HG02981 (cell line): ENCODE measurements around the gene CLCN6.

ENCODE experiments used
- ATAC-seq: cut with Tn5 transposase; IDR thresholded peaks from one replicate; pipeline ENCODE4 v1.9.1; 2021; ENCODE audit warnings: mild to moderate bottlenecking, moderate library complexity; ENCODE audit not compliant: unreplicated experiment

CLCN6 gene

DNA sequence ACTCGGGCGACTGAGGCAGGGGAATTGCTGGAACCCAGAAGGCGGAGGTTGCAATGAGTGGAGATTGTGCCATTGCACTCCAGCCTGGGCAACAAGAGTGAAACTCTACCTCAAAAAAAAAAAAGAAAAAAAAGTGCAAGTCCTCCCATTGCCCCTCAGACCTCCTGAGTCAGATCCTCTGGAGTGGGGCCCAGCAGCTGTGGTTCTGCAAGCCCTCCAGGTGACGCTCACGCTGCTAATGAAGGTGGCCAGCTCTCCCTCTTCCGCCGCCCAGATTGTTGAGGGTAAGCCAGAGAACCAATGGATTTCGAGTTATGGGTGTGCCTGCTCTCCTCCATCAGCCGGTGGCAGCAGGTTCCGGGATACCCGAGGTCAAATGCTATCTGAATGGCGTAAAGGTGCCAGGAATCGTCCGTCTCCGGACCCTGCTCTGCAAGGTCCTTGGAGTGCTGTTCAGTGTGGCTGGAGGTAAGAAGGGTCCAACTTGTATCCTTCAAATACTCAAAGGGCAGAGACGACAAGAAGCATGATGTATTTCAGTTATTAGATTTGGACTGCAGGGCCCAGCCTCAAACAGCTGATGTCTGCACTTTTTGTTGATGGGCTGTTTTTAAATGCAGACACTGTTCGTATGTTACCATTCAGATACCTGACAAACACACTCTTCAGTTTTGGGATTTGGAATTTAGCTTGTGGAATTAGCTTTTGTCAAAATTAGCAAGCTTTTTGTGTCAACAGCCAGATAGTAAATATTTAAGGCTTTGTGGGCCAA lies 17.6 kb downstream of the CLCN6 start:
- ATAC-seq: no peak

DNA sequence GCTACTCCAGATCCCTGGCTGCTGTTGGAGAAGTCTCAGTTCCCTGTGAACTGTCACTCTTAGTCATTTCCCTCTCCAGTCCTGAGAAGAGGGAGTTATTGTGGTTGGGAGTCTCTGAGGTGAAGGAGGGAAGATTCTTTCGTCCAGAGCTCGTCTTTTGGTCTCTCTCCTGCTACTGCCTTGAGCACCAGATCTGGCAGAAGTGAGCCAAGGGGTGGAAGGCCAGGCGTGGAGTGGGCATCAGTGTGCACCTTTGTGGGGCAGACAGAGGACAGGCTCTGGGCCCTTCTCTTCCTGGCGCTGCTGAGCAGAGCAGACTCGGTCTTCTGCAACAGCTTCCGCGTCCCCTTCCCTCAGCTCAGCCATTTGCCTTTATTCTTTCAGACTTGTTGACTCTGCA lies 19.1 kb downstream of the CLCN6 start:
- no peak for ATAC-seq

DNA sequence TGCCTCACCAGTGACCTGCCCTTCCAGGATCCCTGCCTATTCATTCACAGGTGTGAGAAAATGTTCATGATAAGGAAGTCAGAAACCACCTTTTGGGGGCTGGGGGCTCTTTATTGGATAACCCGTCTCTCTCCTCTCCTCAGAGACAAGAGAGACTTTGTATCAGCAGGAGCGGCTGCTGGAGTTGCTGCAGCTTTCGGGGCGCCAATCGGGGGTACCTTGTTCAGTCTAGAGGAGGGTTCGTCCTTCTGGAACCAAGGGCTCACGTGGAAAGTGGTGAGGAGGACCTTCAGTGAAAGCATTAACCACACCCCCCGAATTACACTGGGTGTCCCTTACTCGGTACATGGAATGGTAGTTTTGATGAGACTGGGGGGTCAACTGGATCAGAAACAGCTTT lies 21.0 kb downstream of the CLCN6 start:
- ATAC-seq: no peak

DNA sequence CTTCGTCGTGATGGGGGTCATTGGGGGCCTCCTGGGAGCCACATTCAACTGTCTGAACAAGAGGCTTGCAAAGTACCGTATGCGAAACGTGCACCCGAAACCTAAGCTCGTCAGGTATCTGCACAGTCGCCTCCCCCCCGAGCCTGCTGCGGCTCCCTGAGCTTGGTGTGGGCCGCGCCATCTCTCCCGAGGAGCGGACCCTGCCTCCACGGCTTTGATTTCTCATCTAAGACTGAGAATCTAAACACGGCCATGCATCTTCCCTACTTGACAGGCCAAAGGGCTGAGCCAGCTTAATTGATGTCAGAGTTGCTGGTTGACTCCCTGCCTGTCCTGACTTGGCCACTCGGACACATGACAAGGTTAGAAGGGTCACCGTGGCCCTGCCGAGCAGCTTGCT lies 22.5 kb downstream of the CLCN6 start:
- no peak for ATAC-seq

DNA sequence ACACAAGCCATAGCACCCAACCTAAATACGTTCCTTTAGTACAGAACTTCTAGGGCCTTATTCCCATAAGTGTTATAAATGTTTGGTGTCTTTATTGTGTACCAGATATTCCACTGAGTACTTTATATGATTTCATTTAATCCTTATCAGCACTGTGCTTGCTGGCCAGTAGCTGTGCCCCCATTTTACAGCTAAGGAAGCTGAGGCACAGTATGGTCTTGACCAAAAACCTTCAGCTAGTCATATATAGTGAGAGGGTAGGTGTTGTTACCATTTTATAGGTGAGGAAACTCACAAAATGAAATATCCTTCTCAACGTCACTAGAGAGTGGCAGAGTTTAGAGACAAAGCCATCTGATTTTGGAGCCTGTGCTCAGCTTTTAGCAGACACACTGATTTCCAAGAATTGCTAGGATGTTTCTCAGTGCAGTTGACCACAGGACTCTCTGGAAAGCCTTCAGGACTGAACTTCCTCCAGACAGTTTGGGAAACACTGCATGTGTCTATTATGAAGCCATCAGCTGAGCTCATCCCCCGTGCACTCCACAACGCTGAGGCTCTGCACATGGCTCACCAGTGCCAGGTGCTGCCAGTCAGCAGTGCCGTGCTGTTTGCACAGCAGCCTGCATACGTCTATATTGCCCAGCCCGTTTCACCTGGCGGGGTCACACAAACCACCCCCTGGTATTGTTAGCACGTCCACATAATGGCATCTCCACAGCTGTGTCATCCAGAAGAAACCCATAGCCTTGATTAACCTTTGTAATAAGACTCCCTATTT lies 26.1 kb downstream of the CLCN6 start:
- no peak for ATAC-seq

DNA sequence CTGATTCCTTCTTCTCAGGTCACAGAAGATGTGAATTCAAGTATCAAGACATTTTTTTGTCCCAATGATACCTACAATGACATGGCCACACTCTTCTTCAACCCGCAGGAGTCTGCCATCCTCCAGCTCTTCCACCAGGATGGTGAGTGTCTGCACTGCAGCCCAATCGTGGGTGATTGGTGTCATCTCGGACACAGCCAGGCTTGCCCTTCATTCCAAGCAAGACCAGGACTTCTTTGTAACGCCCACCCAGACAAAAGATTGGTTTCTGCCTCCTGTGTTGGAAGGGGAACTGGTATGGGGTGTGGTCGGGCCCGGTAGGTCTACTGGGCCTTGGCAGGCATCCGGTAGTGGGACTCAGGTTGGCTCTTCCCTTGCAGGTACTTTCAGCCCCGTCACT lies 27.5 kb downstream of the CLCN6 start:
- ATAC-seq: no peak

DNA sequence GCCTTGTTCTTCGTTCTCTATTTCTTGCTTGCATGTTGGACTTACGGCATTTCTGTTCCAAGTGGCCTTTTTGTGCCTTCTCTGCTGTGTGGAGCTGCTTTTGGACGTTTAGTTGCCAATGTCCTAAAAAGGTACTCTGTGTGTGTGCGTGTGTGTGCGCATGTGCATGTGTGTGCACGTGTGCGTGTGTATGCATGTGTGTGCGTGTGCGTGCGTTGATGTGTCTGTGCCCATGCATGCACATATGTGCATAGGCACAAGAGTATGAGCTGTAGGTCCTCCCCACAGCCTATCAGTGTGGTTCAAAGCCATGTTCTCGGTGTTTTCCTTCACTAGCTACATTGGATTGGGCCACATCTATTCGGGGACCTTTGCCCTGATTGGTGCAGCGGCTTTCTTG lies 27.9 kb downstream of the CLCN6 start:
- no peak for ATAC-seq

DNA sequence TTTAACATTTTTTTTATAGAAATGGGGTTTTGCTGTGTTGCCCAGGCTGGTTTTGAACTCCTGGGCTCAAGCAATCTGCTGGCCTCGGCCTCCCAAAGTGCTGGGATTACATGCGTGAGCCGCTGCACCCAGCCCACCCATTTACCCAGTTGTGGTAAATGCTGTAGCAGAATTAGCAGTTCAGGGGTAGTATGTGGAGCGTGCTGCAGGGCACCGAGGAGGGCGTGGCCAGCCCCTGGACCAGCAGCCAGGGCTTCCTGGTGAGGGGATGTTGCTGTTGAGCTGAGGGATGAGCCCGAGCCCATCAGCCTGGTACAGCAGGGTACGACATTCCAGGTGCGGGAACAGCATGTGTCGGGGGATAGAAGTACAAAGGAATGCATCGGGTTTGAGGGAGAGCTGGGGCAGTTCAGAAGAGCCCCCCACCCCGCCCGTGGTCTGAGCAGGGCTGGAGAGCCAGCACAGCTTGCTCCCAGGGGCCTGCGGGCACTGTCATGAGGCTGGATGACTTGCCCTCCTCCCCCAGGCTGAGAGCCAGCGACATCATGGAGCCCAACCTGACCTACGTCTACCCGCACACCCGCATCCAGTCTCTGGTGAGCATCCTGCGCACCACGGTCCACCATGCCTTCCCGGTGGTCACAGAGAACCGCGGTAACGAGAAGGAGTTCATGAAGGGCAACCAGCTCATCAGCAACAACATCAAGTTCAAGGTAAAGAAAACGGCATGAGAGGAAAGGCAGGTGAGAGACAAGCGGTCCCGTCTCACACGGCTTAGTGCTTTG lies 29.6 kb downstream of the CLCN6 start:
- no peak for ATAC-seq

DNA sequence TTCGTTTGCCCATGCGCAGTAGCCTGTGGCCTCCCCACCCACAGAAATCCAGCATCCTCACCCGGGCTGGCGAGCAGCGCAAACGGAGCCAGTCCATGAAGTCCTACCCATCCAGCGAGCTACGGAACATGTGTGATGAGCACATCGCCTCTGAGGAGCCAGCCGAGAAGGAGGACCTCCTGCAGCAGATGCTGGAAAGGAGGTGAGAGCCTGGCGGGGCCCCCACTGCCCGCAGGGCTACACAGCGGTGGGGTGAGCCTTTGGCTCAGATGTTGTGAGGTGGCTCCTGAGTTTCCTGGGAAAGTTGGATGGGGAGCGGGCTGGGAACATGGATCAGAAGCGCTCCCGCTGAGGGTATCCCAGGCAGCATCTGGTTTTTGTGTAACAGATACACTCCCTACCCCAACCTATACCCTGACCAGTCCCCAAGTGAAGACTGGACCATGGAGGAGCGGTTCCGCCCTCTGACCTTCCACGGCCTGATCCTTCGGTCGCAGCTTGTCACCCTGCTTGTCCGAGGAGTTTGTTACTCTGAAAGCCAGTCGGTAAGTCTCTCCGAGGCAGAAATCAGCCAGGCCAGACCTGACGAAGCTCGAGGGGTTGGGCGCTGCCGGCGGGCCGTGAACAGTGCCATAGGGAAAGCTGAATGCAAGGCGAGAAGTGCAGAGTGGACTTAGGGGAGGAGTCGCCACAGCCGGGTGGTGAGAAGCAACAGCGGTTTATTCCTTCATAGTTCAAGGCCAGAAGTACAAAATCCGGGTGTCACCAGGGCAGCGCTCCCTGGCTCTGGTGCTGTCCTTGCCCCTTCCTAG lies 31.2 kb downstream of the CLCN6 start:
- no peak for ATAC-seq

DNA sequence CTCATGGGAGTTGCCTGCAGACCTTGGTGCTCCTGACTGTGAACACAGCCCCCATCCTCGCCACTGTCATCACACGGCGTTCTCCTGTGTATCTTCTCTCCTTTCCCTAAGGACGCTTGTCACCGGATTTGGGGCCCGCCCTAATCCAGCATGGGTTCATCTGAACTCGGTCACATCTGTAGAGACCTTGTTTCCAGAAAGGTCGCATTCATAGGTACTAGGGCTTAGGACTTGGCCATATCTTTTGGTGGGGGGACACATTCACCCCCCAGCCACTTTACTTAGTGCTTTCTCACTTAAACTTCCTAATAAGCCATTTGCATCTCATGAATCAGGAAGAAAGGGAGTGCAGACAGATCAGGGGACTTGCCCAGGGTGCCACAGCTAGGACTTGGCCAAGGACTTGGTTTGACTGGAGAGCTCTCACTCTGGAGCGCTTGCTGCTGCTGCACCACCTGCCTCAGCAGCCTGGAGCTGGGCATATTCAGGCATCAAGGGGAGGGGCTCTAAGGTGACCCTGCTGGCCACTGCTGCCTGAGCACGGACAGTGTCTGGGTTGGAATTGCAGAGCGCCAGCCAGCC lies 31.9 kb downstream of the CLCN6 start:
- no peak for ATAC-seq

DNA sequence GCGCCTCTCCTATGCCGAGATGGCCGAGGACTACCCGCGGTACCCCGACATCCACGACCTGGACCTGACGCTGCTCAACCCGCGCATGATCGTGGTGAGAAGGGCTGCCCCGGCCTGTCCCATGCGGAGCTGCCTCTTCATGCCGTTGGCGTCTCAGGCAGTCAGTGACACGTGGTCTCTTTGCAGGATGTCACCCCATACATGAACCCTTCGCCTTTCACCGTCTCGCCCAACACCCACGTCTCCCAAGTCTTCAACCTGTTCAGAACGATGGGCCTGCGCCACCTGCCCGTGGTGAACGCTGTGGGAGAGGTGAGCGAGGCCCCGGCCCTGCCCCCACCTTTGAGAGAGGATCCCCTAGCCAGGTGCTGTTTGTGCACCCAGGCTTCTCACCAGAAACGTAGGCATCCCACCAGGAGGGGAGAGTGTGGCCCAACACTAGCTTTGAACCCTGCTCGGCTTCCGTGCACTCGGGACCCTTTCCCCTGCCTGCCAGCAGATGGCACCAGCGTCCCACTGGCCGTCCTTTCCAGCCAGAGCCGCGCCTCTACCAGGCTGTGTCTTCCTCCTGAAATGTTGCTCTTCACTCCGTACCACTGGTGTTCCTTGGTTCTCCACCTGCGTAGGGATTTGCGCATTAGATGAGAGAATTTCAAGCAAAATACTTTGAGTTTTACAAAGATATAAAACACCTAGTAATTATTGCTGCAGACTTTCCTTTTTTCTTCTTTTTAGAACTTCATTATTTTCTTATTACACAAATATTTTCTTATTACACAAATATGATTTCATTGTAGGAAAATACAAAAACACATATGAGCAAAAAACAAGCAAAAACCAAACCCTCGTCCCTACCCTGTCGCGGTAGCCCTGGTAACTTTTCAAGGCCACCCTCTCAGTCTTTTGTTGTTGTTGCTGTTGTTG lies 32.6 kb downstream of the CLCN6 start:
- ATAC-seq: no peak

DNA sequence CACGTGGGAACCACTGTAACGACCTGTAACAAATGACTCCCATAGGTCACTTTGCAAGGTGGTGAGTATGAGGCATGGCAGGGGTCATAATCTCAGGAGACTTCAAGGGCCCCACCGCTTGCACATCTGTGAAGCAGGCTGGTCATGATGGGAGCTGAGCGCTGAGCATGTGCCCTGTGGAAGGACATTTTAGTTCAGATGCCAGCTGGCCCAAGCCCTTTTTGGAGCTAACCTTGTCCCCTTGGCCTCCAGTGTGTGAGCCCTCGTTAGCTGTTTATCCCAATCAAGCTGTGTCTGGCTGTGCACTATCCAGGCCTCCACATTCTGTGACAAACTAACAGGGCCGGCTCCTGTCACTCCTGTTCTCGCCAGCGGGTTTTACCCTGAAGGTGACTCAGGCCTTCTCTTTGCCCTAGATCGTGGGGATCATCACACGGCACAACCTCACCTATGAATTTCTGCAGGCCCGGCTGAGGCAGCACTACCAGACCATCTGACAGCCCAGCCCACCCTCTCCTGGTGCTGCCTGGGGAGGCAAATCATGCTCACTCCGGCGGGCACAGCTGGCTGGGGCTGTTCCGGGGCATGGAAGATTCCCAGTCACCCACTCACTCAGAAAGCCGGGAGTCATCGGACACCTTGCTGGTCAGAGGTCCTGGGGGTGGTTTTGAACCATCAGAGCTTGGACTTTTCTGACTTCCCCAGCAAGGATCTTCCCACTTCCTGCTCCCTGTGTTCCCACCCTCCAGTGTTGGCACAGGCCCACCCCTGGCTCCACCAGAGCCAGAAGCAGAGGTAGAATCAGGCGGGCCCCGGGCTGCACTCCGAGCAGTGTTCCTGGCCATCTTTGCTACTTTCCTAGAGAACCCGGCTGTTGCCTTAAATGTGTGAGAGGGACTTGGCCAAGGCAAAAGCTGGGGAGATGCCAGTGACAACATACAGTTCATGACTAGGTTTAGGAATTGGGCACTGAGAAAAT lies 34.0 kb downstream of the CLCN6 start:
- ATAC-seq: no peak

DNA sequence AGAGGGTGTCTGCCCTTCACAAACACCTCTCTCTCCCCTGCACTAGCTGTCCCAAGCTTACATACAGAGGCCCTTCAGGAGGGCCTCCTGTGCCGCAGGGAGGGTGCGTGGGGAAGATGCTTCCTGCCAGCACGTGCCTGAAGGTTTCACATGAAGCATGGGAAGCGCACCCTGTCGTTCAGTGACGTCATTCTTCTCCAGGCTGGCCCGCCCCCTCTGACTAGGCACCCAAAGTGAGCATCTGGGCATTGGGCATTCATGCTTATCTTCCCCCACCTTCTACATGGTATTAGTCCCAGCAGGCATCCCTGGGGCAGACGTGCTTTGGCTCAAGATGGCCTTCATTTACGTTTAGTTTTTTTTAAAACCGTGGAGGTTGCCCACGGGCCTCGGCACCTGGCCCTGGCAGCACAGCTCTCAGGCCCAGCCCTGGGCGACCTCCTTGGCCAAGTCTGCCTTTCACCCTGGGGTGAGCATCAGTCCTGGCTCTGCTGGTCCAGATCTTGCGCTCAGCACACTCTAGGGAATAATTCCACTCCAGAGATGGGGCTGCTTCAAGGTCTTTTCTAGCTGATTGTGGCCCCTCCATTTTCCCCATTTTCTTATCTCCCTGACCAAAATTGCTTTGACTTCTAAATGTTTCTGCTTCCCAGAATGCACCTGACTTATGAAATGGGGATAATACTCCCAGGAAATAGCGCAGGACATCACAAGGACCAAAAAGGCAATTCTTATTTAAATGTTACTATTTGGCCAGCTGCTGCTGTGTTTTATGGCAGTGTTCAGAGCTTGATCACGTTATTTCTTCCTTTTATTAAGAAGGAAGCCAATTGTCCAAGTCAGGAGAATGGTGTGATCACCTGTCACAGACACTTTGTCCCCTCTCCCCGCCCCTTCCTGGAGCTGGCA lies 35.5 kb downstream of the CLCN6 start:
- ATAC-seq: no peak

DNA sequence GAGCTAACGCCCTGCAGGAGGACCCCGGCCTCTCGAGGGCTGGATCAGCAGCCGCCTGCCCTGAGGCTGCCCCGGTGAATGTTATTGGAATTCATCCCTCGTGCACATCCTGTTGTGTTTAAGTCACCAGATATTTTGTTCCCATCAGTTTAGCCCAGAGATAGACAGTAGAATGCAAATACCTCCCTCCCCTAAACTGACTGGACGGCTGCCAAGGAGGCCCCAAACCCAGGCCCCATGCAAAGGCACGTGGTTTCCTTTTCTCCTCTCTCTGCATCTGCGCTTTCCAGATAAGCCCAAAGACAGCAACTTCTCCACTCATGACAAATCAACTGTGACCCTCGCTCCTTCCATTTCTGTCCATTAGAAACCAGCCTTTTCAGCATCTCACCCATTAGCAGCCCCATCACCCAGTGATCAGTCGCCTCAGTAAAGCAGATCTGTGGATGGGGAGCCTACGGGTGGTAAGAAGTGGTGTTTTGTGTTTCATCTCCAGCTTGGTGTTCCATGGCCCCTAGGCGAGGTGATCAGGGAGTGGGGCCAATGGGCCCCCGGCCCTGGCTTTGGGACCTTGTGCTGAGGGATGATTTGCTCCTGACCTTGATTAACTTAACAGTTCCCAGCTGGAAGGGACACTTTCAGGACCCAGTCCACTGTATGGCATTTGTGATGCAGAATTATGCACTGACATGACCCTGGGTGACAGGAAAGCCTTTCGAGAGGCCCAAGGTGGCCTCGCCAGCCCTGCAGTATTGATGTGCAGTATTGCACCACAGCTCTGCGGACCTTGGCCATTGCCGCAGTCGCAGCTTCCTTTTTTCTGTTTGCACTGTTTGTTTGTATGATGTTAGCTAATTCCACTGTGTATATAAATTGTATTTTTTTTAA lies 36.4 kb downstream of the CLCN6 start:
- ATAC-seq: no peak

DNA sequence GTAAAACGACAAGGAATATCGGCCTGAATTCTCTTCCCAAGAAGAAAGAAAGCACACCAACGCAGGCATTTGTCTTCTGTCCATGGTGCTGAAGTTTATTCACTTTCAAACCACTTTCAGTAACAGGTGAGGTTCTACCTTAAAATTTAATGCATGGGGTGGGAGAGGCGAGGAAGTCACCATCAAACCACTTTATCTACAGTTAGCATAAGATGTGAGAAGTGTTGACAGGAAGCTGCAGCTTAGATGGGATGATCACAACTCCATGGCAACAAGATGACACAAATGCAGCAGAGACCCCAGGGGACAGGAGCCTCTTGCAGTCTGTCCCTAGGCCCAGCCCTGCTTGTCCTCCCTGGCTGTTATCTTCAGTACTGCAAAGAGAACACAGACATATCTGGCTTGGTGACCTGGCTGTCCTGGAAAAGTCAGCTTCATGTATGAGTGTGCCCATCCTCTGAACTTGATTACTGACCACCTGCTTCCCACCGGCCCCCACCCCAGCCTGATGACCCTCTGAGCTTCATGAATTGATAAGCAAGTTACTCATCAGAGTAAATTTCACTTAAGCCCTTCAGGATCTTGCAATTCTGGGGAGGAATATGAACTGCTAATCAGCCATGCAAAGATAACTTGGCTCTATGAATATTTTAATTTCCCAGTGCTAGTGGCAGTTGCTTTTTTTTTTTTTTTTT lies 39.8 kb downstream of the CLCN6 start:
- ATAC-seq: no peak
